A549 (cell line): ENCODE measurements around the gene OTOP3.
"Not testable (repeated sequence)": the region's sequence is repeated elsewhere in the genome, so short reads cannot be mapped to it uniquely, and the experiment has no call there.

Experiments used
- BCL3 ChIP-seq: fragments of >200 bp; sonication (Bioruptor Twin); formaldehyde crosslinking; IDR thresholded peaks from 3 replicates; pipeline ENCODE4 v1.6.1; 2016
- CEBPB ChIP-seq, 2 experiments: fragments of >200 bp in 1 of 2; sonication (Bioruptor Twin) in 1 of 2; formaldehyde crosslinking in 1 of 2; IDR thresholded peaks; 2 replicates each; pipeline ENCODE4 v1.6.1; 2012 to 2016
- EHMT2 ChIP-seq: fragments of 200-600 bp; sonication (generic); IDR thresholded peaks from 2 replicates; pipeline ENCODE4 v1.6.1; 2016; ENCODE audit warnings: antibody characterized with exemption, low read depth, mild to moderate bottlenecking, moderate library complexity
- EP300 ChIP-seq, 2 experiments: fragments of >200 bp; sonication (Bioruptor Twin); formaldehyde crosslinking; IDR thresholded peaks; 2 replicates in 1 of 2; 3 replicates in 1 of 2; pipeline ENCODE4 v1.6.1; 2016 to 2017
- HOXA7 ChIP-seq: fragments of 250-450 bp; sonication (Bioruptor Pico); IDR thresholded peaks from 2 replicates; pipeline ENCODE4 v1.5.0; 2020; ENCODE audit warnings: mild to moderate bottlenecking, moderate library complexity
- NPAS2 ChIP-seq: fragments of 250-450 bp; sonication (Bioruptor Pico); IDR thresholded peaks from 2 replicates; pipeline ENCODE4 v1.8.0; 2022; ENCODE audit warnings: mild to moderate bottlenecking, moderate library complexity, borderline replicate concordance
- POLR2A ChIP-seq: IDR thresholded peaks from 2 replicates; pipeline ENCODE4 v1.6.1; 2012; ENCODE audit warnings: mild to moderate bottlenecking, low read length
- RFX5 ChIP-seq: fragments of 450-650 bp; IDR thresholded peaks from 2 replicates; pipeline ENCODE4 v1.7.1; 2014; ENCODE audit warnings: antibody characterized with exemption, mild to moderate bottlenecking, moderate library complexity
- SMC3 ChIP-seq: fragments of >200 bp; sonication (Bioruptor Twin); formaldehyde crosslinking; IDR thresholded peaks from 3 replicates; pipeline ENCODE4 v1.6.1; 2018; ENCODE audit warnings: inconsistent platforms
- ZNF302 ChIP-seq: fragments of 250-450 bp; sonication (Bioruptor Pico); IDR thresholded peaks from 2 replicates; pipeline ENCODE4 v1.9.0; 2021; ENCODE audit warnings: inconsistent platforms, mild to moderate bottlenecking, moderate library complexity
- TF ChIP-seq, protein P1 (sequence below): fragments of 250-450 bp; sonication (Bioruptor Pico); IDR thresholded peaks from 2 replicates; pipeline ENCODE4 v1.5.0; 2021; ENCODE audit warnings: mild to moderate bottlenecking, moderate library complexity, borderline replicate concordance
- TF ChIP-seq, protein P2 (sequence below): fragments of >200 bp; sonication (Bioruptor Twin); formaldehyde crosslinking; IDR thresholded peaks from 3 replicates; pipeline ENCODE4 v1.5.1; 2016
- TF ChIP-seq, protein P3 (sequence below): IDR thresholded peaks from 2 replicates; pipeline ENCODE4 v1.6.1; 2012

- TF ChIP-seq, protein P1, sequence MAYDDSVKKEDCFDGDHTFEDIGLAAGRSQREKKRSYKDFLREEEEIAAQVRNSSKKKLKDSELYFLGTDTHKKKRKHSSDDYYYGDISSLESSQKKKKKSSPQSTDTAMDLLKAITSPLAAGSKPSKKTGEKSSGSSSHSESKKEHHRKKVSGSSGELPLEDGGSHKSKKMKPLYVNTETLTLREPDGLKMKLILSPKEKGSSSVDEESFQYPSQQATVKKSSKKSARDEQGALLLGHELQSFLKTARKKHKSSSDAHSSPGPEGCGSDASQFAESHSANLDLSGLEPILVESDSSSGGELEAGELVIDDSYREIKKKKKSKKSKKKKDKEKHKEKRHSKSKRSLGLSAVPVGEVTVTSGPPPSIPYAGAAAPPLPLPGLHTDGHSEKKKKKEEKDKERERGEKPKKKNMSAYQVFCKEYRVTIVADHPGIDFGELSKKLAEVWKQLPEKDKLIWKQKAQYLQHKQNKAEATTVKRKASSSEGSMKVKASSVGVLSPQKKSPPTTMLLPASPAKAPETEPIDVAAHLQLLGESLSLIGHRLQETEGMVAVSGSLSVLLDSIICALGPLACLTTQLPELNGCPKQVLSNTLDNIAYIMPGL (CRISPR knock-in tag): not testable (repeated sequence)
- not testable (repeated sequence) for TF ChIP-seq EHMT2; CEBPB (IDR thresholded peaks at IDR 0.05); RFX5; POLR2A; EP300 (IDR thresholded peaks at IDR 0.05); BCL3; ZNF302 (CRISPR knock-in tag); SMC3; HOXA7 (CRISPR knock-in tag); NPAS2 (CRISPR knock-in tag)
- TF ChIP-seq, protein P2, sequence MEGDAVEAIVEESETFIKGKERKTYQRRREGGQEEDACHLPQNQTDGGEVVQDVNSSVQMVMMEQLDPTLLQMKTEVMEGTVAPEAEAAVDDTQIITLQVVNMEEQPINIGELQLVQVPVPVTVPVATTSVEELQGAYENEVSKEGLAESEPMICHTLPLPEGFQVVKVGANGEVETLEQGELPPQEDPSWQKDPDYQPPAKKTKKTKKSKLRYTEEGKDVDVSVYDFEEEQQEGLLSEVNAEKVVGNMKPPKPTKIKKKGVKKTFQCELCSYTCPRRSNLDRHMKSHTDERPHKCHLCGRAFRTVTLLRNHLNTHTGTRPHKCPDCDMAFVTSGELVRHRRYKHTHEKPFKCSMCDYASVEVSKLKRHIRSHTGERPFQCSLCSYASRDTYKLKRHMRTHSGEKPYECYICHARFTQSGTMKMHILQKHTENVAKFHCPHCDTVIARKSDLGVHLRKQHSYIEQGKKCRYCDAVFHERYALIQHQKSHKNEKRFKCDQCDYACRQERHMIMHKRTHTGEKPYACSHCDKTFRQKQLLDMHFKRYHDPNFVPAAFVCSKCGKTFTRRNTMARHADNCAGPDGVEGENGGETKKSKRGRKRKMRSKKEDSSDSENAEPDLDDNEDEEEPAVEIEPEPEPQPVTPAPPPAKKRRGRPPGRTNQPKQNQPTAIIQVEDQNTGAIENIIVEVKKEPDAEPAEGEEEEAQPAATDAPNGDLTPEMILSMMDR: not testable (repeated sequence)
- TF ChIP-seq, protein P3, sequence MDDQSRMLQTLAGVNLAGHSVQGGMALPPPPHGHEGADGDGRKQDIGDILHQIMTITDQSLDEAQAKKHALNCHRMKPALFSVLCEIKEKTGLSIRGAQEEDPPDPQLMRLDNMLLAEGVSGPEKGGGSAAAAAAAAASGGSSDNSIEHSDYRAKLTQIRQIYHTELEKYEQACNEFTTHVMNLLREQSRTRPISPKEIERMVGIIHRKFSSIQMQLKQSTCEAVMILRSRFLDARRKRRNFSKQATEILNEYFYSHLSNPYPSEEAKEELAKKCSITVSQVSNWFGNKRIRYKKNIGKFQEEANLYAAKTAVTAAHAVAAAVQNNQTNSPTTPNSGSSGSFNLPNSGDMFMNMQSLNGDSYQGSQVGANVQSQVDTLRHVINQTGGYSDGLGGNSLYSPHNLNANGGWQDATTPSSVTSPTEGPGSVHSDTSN: not testable (repeated sequence)
These were observed 24.3 kb upstream of the OTOP3 start for GRCh38 chr17:74911423-74911822.
